Stimulated activated CD4-positive, alpha-beta T cell treated with anti-CD3 and anti-CD28 coated beads, Interleukin-15, amount 100 ng/mL, for 24 hours (primary cell): Measurements from ENCODE around the gene PCSK6.

Source experiments
- DNase-seq: peaks from one replicate; pipeline ENCODE4 v3.0.0-alpha.2; 2020

PCSK6 gene

GRCh38 chr15:101266787-101267186 is 222.7 kb downstream of the PCSK6 start:
- no peak for DNase-seq

GRCh38 chr15:101266034-101266433 is 223.5 kb downstream of the PCSK6 start:
- no peak for DNase-seq

- DNase-seq = no peak
Observed at GRCh38 chr15:101264911-101265641, 224.4 kb downstream of the PCSK6 start.

DNA sequence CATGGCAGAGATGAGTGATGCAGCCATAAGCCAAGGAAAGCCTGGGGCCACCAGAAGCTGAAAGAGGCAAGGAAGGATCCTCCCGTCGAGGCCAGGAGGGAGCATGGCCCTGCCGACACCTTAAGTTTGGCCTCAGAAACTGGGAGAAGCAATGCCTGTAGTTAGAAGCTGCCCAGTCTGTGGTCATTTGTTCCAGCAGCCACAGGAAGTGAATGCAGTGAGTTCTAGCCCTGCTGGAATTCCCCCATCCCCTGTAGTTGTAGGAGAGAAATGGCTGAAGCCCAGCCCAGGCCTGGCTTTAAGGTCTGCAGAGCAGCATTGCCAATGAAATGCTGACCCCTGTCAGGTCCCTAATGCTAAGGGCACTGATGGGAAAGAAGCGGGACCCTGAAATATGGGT is 225.5 kb downstream of the PCSK6 start:
- no peak for DNase-seq

GRCh38 chr15:101262551-101262950 is 227.0 kb downstream of the PCSK6 start:
- DNase-seq = no peak

GRCh38 chr15:101258238-101259144 is 231.0 kb downstream of the PCSK6 start:
- DNase-seq = peak; percentile 63

- DNase-seq = no peak
Observed at GRCh38 chr15:101256757-101257156, 232.8 kb downstream of the PCSK6 start.

DNA sequence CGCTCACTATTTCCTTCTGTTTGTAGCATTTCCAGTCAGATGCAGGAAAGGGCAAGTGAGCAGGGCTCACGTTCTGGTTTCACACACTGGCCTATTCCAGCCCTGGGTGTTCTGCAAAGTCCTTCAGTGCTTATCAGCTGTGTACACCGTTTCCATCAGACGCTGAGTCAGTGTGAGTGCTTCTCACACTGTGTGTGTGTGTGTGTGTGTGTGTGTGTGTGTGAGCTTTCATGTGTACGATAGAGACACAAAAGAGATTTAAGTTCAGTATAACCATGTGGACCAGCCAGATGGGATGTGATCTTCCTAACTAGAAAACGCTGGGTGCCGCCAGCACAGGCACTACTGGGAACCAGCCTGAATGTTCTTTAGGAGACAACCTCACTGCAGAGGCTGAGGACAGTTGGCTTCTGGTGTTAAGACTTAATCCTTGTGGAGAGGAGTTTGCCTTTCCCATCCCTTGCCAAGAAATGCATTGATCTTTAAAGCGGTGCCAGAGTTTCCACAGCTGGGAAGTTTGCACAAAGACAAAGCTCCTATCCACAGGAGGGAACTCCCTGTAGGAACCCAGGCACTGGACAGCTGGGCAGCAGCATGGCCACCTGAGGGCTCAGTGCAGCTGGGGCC is 233.8 kb downstream of the PCSK6 start:
- no peak for DNase-seq

DNA sequence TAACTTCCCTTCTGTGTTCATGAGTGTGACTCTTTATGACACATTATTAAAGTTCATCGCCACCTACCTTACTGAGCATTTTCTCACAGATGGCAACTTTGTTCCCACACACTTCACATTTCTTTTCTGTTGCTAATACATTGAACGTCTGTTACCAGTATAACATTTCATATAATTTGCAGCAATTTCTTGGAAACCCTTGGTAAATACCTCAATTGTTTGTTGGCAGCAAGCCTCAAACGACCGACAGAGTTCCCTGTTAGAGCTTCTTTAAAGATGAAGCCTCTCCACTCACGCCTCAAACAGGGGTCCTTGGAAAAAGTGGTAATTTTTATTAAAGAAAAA is 234.5 kb downstream of the PCSK6 start:
- DNase-seq = no peak

DNA sequence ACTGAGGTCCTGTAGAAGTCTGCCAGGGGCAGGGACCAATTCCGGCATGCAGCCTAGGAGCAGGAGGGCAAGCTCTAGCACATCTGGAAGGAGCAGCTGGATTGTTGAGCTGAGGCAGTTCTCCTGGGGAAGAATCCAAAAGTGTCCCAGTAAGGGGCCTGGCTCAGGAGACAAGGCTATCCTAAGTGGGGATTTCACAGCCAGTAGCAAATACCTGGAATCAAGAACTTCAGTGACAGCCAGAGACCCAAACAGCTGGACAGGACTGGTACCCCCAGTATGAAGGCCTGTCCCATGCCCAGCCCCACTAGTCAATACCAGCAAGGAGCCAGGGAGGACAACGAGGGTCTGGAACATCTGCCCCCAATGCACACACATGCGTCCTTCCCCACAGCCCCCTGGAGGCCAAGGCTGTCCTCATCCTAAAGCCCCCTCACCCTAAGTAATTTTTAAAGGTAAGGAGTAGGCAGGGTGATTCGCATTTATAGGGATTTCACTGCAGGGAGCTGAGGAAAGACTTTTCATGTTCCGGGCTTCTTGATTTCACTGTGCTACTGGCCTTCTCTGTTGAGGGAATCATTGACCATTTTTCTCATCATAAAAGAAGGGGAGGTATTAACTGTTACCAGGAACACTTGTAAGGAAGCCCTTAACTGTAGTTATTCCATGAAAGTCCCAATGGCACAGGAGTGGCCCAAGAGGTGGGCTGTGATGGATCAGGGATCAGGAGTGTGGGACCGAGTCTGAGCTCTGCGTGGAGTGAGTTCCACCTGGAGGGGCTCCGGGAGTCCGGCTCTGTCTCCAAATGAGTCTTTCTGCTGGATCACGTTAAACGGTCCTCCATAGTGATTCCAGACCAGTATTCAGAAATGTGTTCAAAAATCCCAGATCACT is 235.1 kb downstream of the PCSK6 start:
- no peak for DNase-seq
